Karpas-422 (cell line): ENCODE measurements around the gene AKAP13. TPM values are rescaled to one million over a fixed set of nuclear protein-coding genes. Genes with fewer than 3 reads are reported as not detected.

Source experiments
- DNase-seq: peaks from one replicate; pipeline ENCODE4 v3.0.0-alpha.2; 2015
- H2AFZ ChIP-seq: fragments of 200-600 bp; sonication (generic); 2 replicates; pipeline ENCODE4 v1.6.1; 2014; ENCODE audit warnings: antibody characterized with exemption, low read length, mixed read lengths
- H3K27ac ChIP-seq: fragments of 200-600 bp; sonication (generic); 2 replicates; pipeline ENCODE4 v1.5.1; 2014; ENCODE audit warnings: mild to moderate bottlenecking, low read length, moderate library complexity
- H3K27me3 ChIP-seq: fragments of 200-600 bp; sonication (generic); 2 replicates; pipeline ENCODE4 v1.6.1; 2014; ENCODE audit warnings: low read length, mixed read lengths
- H3K36me3 ChIP-seq: fragments of 200-600 bp; sonication (generic); 2 replicates; pipeline ENCODE4 v1.6.1; 2014; ENCODE audit warnings: low read length, mixed read lengths; ENCODE audit not compliant: insufficient read depth
- H3K4me1 ChIP-seq: fragments of 200-600 bp; sonication (generic); 2 replicates; pipeline ENCODE4 v1.6.1; 2014; ENCODE audit warnings: mild to moderate bottlenecking, low read length, mixed read lengths
- H3K4me2 ChIP-seq: fragments of 200-600 bp; sonication (generic); 2 replicates; pipeline ENCODE4 v1.6.1; 2014; ENCODE audit warnings: low read length, low read depth, mild to moderate bottlenecking; ENCODE audit not compliant: poor library complexity, severe bottlenecking
- H3K4me3 ChIP-seq: fragments of 200-600 bp; sonication (generic); 2 replicates; pipeline ENCODE4 v1.5.1; 2014; ENCODE audit warnings: mild to moderate bottlenecking, antibody characterized with exemption, low read length, mixed read lengths
- H3K79me2 ChIP-seq: fragments of 200-600 bp; sonication (generic); 2 replicates; pipeline ENCODE4 v1.6.1; 2014; ENCODE audit warnings: mild to moderate bottlenecking, low read length, mixed read lengths
- H3K9ac ChIP-seq: fragments of 200-600 bp; sonication (generic); 2 replicates; pipeline ENCODE4 v1.6.0; 2014; ENCODE audit warnings: low read length
- H3K9me2 ChIP-seq: fragments of 200-600 bp; sonication (generic), shearing (Covaris generic); replicated peaks from 2 replicates; pipeline ENCODE4 v1.6.0; 2014; ENCODE audit warnings: mild to moderate bottlenecking, low read length, moderate library complexity; ENCODE audit not compliant: insufficient read depth
- H3K9me3 ChIP-seq: fragments of 300-700, 200-600 bp; sonication (generic); 2 replicates; pipeline ENCODE4 v1.6.1; 2014; ENCODE audit warnings: low read length, mixed read lengths
- H4K20me1 ChIP-seq: fragments of 200-600 bp; sonication (generic); 2 replicates; pipeline ENCODE4 v1.6.1; 2014; ENCODE audit warnings: mild to moderate bottlenecking, antibody characterized with exemption, low read length, low read depth; ENCODE audit not compliant: insufficient read depth
- total RNA-seq: library from RNA; depleted of rRNA; stranded (reverse); fragments of >200 nt; shearing (Covaris generic); gene quantifications from 2 replicates; pipeline ENCODE4 v1.2.3, GENCODE V29; 2014; ENCODE audit warnings: low replicate concordance

AKAP13 gene
- total RNA-seq, 1 experiment from 2014 or later, result 166 TPM

- Histone ChIP-seq H3K79me2 (peaks cover 13% of the 10 kb centered on the region; the same call in 1 of the 2 replicates), H3K27me3 (no peaks in the 10 kb centered on the region), H4K20me1 (no peaks in the 10 kb centered on the region), H3K9ac (no peak overlapping the region), H3K4me2 (no peak overlapping the region), H3K9me2 (no peaks in the 10 kb centered on the region), H3K27ac (no peak overlapping the region), H3K4me3 (no peak overlapping the region), H3K4me1 (peaks cover 3% of the 10 kb centered on the region), H3K36me3 (peaks cover 78% of the 10 kb centered on the region), H2AFZ (no peak overlapping the region), H3K9me3 (no peaks in the 10 kb centered on the region)
- DNase-seq, result no peak
Observed at GRCh38 chr15:85723960-85724945, 343.9 kb downstream of the AKAP13 start.

- H4K20me1 ChIP-seq, result no peaks in the 10 kb centered on the region
- H3K9ac ChIP-seq, result no peak overlapping the region
- H3K4me1 ChIP-seq, result no peaks in the 10 kb centered on the region
- no peaks in the 10 kb centered on the region for H3K9me3 ChIP-seq
- H3K27me3 ChIP-seq, result no peaks in the 10 kb centered on the region
- H2AFZ ChIP-seq, result no peak overlapping the region
- H3K79me2 ChIP-seq, result peaks cover 10% of the 10 kb centered on the region; the same call in 1 of the 2 replicates
- H3K4me3 ChIP-seq, result no peak overlapping the region
- no peak for DNase-seq
- H3K4me2 ChIP-seq, result no peak overlapping the region
- H3K27ac ChIP-seq, result no peak overlapping the region
- H3K36me3 ChIP-seq, result peaks cover 72% of the 10 kb centered on the region
- no peaks in the 10 kb centered on the region for H3K9me2 ChIP-seq
Observed at GRCh38 chr15:85725019-85725418, 344.6 kb downstream of the AKAP13 start.

GRCh38 chr15:85725564-85725963 is 345.2 kb downstream of the AKAP13 start:
- H3K4me3 ChIP-seq, result no peak overlapping the region
- no peak overlapping the region for H3K4me2 ChIP-seq
- no peak overlapping the region for H3K27ac ChIP-seq
- no peaks in the 10 kb centered on the region for H3K9me3 ChIP-seq
- H3K79me2 ChIP-seq, result peaks cover 10% of the 10 kb centered on the region; the same call in 1 of the 2 replicates
- no peaks in the 10 kb centered on the region for H3K4me1 ChIP-seq
- no peaks in the 10 kb centered on the region for H3K27me3 ChIP-seq
- no peak overlapping the region for H3K9ac ChIP-seq
- H2AFZ ChIP-seq, result no peak overlapping the region
- H3K9me2 ChIP-seq, result no peaks in the 10 kb centered on the region
- DNase-seq, result no peak
- H4K20me1 ChIP-seq, result no peaks in the 10 kb centered on the region
- H3K36me3 ChIP-seq, result peaks cover 69% of the 10 kb centered on the region

GRCh38 chr15:85726454-85726853 is 346.1 kb downstream of the AKAP13 start:
- no peak overlapping the region for H3K9ac ChIP-seq
- no peaks in the 10 kb centered on the region for H3K9me3 ChIP-seq
- no peak for DNase-seq
- no peak overlapping the region for H3K4me2 ChIP-seq
- peaks cover 14% of the 10 kb centered on the region; the same call in 1 of the 2 replicates for H3K79me2 ChIP-seq
- no peaks in the 10 kb centered on the region for H4K20me1 ChIP-seq
- no peak overlapping the region for H3K27ac ChIP-seq
- H3K4me1 ChIP-seq, result no peaks in the 10 kb centered on the region
- peaks cover 70% of the 10 kb centered on the region for H3K36me3 ChIP-seq
- H3K9me2 ChIP-seq, result no peaks in the 10 kb centered on the region
- no peak overlapping the region for H2AFZ ChIP-seq
- H3K4me3 ChIP-seq, result no peak overlapping the region
- no peaks in the 10 kb centered on the region for H3K27me3 ChIP-seq

GRCh38 chr15:85727068-85727467 is 346.7 kb downstream of the AKAP13 start:
- Histone ChIP-seq H3K9me2 (no peaks in the 10 kb centered on the region), H3K36me3 (peaks cover 70% of the 10 kb centered on the region), H3K4me2 (no peak overlapping the region), H3K4me3 (no peak overlapping the region), H4K20me1 (no peaks in the 10 kb centered on the region), H3K27ac (no peak overlapping the region), H3K27me3 (no peaks in the 10 kb centered on the region), H3K9me3 (no peaks in the 10 kb centered on the region), H2AFZ (no peak overlapping the region), H3K4me1 (no peaks in the 10 kb centered on the region), H3K9ac (no peak overlapping the region), H3K79me2 (peaks cover 9% of the 10 kb centered on the region; the same call in 1 of the 2 replicates)
- no peak for DNase-seq

DNA sequence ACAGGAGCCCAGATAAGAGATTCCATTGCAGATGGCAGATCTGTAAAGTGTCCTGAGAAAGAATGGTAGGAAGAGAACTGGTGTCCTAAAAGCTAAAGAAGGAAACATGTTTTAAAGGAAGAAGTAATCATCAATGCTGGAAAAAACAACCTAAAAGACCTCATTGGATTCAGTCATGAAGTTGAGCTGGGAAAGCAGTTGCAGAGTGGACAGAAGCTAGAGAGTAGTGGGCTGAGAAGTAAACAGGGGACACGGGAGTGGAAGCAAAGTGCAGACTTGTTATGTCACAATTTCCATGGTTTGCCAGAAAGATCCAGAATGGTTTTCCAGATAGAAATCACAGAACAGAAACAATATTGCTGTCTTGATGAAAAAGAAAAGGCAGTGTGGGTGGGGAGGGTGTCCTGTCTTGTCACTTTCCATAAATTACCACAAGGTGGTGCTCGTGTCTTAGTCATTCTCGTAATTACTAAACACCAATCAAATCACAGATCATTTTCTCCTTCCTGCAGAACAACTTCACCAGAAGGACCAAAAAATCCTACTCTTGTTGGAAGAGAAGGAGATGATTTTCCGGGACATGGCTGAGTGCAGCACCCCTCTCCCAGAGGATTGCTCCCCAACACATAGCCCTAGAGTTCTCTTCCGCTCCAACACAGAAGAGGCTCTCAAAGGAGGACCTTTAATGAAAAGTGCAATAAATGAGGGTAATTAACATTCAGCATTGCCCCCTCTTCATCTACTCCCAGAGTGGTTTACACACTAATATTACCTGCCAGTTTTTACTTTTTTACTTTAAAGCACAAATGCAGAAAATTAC is 349.8 kb downstream of the AKAP13 start:
- 0 out of 2 replicates have a peak, but pooled peaks cover 4% of the 10 kb centered on the region for H3K79me2 ChIP-seq
- H3K9me2 ChIP-seq, result no peaks in the 10 kb centered on the region
- DNase-seq, result peak; percentile 89
- no peak overlapping the region for H3K9ac ChIP-seq
- H3K27me3 ChIP-seq, result no peaks in the 10 kb centered on the region
- H3K4me1 ChIP-seq, result no peaks in the 10 kb centered on the region
- no peaks in the 10 kb centered on the region for H3K9me3 ChIP-seq
- H3K36me3 ChIP-seq, result peaks cover 67% of the 10 kb centered on the region
- no peaks in the 10 kb centered on the region for H4K20me1 ChIP-seq
- H3K4me2 ChIP-seq, result no peak overlapping the region
- H3K4me3 ChIP-seq, result no peak overlapping the region
- H2AFZ ChIP-seq, result no peak overlapping the region
- H3K27ac ChIP-seq, result peak overlapping the region; percentile 20; the same call in 1 of the 2 replicates

DNA sequence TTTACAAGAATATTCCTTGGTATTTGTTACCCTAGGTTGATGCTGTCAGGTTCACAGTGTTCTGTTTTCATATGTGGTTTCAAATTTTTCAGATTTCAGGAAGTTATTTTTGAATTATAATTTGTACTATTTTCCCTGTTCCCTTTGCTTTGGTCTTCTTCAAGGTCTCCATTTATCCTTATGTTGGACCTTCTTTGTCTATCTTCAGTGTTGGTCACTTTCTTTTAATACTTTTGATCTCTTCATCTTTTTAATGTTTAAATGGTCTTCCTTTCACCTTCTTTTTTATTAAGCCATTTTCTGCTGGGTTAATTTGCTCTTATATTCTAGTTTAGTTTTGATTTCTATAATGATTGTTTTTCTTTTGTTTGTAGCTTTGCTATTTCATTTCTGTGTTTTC is 353.0 kb downstream of the AKAP13 start:
- H3K4me2 ChIP-seq, result no peak overlapping the region
- H2AFZ ChIP-seq, result no peak overlapping the region
- H3K27ac ChIP-seq, result no peak overlapping the region
- peaks cover 52% of the 10 kb centered on the region for H3K36me3 ChIP-seq
- H3K9me3 ChIP-seq, result no peaks in the 10 kb centered on the region
- H3K4me3 ChIP-seq, result no peak overlapping the region
- no peaks in the 10 kb centered on the region for H3K27me3 ChIP-seq
- H3K9me2 ChIP-seq, result no peaks in the 10 kb centered on the region
- H3K4me1 ChIP-seq, result no peaks in the 10 kb centered on the region
- peaks cover 4% of the 10 kb centered on the region; the same call in 1 of the 2 replicates for H3K79me2 ChIP-seq
- H3K9ac ChIP-seq, result no peak overlapping the region
- no peak for DNase-seq
- no peaks in the 10 kb centered on the region for H4K20me1 ChIP-seq

GRCh38 chr15:85737061-85737460 is 356.7 kb downstream of the AKAP13 start:
- Histone ChIP-seq H3K9ac (no peak overlapping the region), H3K27ac (no peak overlapping the region), H3K4me1 (no peaks in the 10 kb centered on the region), H3K36me3 (peaks cover 50% of the 10 kb centered on the region), H3K4me2 (no peak overlapping the region), H3K27me3 (no peaks in the 10 kb centered on the region), H3K9me2 (no peaks in the 10 kb centered on the region), H3K79me2 (no peaks in the 10 kb centered on the region; the same call in 1 of the 2 replicates), H3K4me3 (no peak overlapping the region), H3K9me3 (no peaks in the 10 kb centered on the region), H4K20me1 (no peaks in the 10 kb centered on the region), H2AFZ (no peak overlapping the region)
- no peak for DNase-seq
